Measurements from ENCODE around the gene YTHDF1. TPM values are rescaled to one million over a fixed set of nuclear protein-coding genes. Genes with fewer than 3 reads are reported as not detected.

Gene YTHDF1
- total and polyA plus RNA-seq, 7 experiments from 2014 or later: 27.5 to 52.1 (median 42.0) TPM

GRCh38 chr20:63171991-63172390 lies 43.9 kb downstream of the YTHDF1 start:
- no peak for ATAC-seq
- peaks cover 3 to 10% of the 10 kb centered on the region in 2 donors for H3K27me3 ChIP-seq (ENCODE audit: control insufficient read depth in 2 of 2, insufficient read depth in 2 of 2, low read length in 2 of 2)
- ChIA-PET POLR2A (no interaction called here), CTCF (no interaction called here)
- Mint-ChIP-seq H3K9me3 (peaks cover 0 to 3% (median 0%) of the 10 kb centered on the region in 11 donors), H3K27me3 (peaks cover 17 to 42% (median 38%) of the 10 kb centered on the region in 5 donors), H3K4me1 (peaks cover 0 to 16% (median 4%) of the 10 kb centered on the region in 7 donors), H3K27ac (no peak overlapping the region), H3K36me3 (no peaks in the 10 kb centered on the region), H3K4me3 (peak overlapping the region in 1 of 10 donors; percentile 61)
- H3K9me3 ChIP-seq (ENCODE audit: control insufficient read depth in 2 of 3, low read length in 3 of 3): no peaks in the 10 kb centered on the region
- no peaks in the 10 kb centered on the region for H3K4me1 ChIP-seq (ENCODE audit: control insufficient read depth in 2 of 2, insufficient read depth in 2 of 2, low read length in 2 of 2)
- H3K4me3 ChIP-seq (ENCODE audit: low read length): no peak overlapping the region
- H3K36me3 ChIP-seq (ENCODE audit: control insufficient read depth in 2 of 3, insufficient read depth in 3 of 3, low read length in 3 of 3): no peaks in the 10 kb centered on the region
- no peak for DNase-seq
- H3K27ac ChIP-seq (ENCODE audit: low read depth, low read length): no peak overlapping the region
- intact Hi-C loops (cut with micrococcal nuclease): no loop called here

- Histone ChIP-seq H3K4me1 (ENCODE audit: control insufficient read depth in 2 of 2, insufficient read depth in 2 of 2, low read length in 2 of 2) (no peaks in the 10 kb centered on the region), H3K9me3 (ENCODE audit: control insufficient read depth in 2 of 3, low read length in 3 of 3) (no peaks in the 10 kb centered on the region), H3K36me3 (ENCODE audit: control insufficient read depth in 2 of 3, insufficient read depth in 3 of 3, low read length in 3 of 3) (no peaks in the 10 kb centered on the region), H3K27ac (ENCODE audit: low read depth, low read length) (no peak overlapping the region), H3K27me3 (ENCODE audit: control insufficient read depth in 2 of 2, insufficient read depth in 2 of 2, low read length in 2 of 2) (peaks cover 0 to 4% of the 10 kb centered on the region in 2 donors), H3K4me3 (ENCODE audit: low read length) (no peak overlapping the region)
- CTCF ChIA-PET: interaction anchor here (0.8 kb wide), 1 partner anchor 11 kb away, joined by 3 read pairs; no protein-coding TSS in a partner anchor
- intact Hi-C loops (cut with micrococcal nuclease): no loop called here
- H3K4me1 Mint-ChIP-seq: peaks cover 0 to 10% (median 0%) of the 10 kb centered on the region in 7 donors
- ATAC-seq (no peak), DNase-seq (no peak)
- no peak overlapping the region for H3K4me3 Mint-ChIP-seq
- H3K9me3 Mint-ChIP-seq: peaks cover 0 to 1% (median 0%) of the 10 kb centered on the region in 11 donors
- H3K27ac Mint-ChIP-seq: no peak overlapping the region
- POLR2A ChIA-PET: no interaction called here
- H3K36me3 Mint-ChIP-seq: peaks cover 0 to 3% (median 0%) of the 10 kb centered on the region in 5 donors
- H3K27me3 Mint-ChIP-seq: peaks cover 11 to 38% (median 25%) of the 10 kb centered on the region in 5 donors
Observed at GRCh38 chr20:63169681-63170080, 46.2 kb downstream of the YTHDF1 start.

- no peak for ATAC-seq
- POLR2A ChIA-PET: no interaction called here
Observed at GRCh38 chr20:63168861-63169260, 47.1 kb downstream of the YTHDF1 start.

GRCh38 chr20:63167918-63168520 lies 47.9 kb downstream of the YTHDF1 start:
- H3K27ac Mint-ChIP-seq: no peak overlapping the region
- peaks cover 0 to 1% (median 0%) of the 10 kb centered on the region in 11 donors for H3K9me3 Mint-ChIP-seq
- peaks cover 0 to 4% of the 10 kb centered on the region in 2 donors for H3K27me3 ChIP-seq (ENCODE audit: control insufficient read depth in 2 of 2, insufficient read depth in 2 of 2, low read length in 2 of 2)
- no peak for ATAC-seq
- no peaks in the 10 kb centered on the region for H3K9me3 ChIP-seq (ENCODE audit: control insufficient read depth in 2 of 3, low read length in 3 of 3)
- H3K4me3 Mint-ChIP-seq: no peak overlapping the region
- POLR2A ChIA-PET: no interaction called here
- peaks cover 11 to 38% (median 16%) of the 10 kb centered on the region in 5 donors for H3K27me3 Mint-ChIP-seq
- CTCF ChIA-PET: no interaction called here
- no peaks in the 10 kb centered on the region for H3K36me3 ChIP-seq (ENCODE audit: control insufficient read depth in 2 of 3, insufficient read depth in 3 of 3, low read length in 3 of 3)
- intact Hi-C loops (cut with micrococcal nuclease): no loop called here
- no peaks in the 10 kb centered on the region for H3K4me1 ChIP-seq (ENCODE audit: control insufficient read depth in 2 of 2, insufficient read depth in 2 of 2, low read length in 2 of 2)
- peaks cover 0 to 10% (median 0%) of the 10 kb centered on the region in 7 donors for H3K4me1 Mint-ChIP-seq
- no peak overlapping the region for H3K27ac ChIP-seq (ENCODE audit: low read depth, low read length)
- H3K4me3 ChIP-seq (ENCODE audit: low read length): no peak overlapping the region
- DNase-seq: no peak
- peaks cover 0 to 3% (median 0%) of the 10 kb centered on the region in 5 donors for H3K36me3 Mint-ChIP-seq

More at GRCh38 chr20:63168861-63169260, 47.1 kb downstream of the YTHDF1 start:
- Histone ChIP-seq H3K4me1 (ENCODE audit: control insufficient read depth in 2 of 2, insufficient read depth in 2 of 2, low read length in 2 of 2) (no peaks in the 10 kb centered on the region), H3K27me3 (ENCODE audit: control insufficient read depth in 2 of 2, insufficient read depth in 2 of 2, low read length in 2 of 2) (peaks cover 0 to 4% of the 10 kb centered on the region in 2 donors), H3K36me3 (ENCODE audit: control insufficient read depth in 2 of 3, insufficient read depth in 3 of 3, low read length in 3 of 3) (no peaks in the 10 kb centered on the region), H3K27ac (ENCODE audit: low read depth, low read length) (no peak overlapping the region), H3K9me3 (ENCODE audit: control insufficient read depth in 2 of 3, low read length in 3 of 3) (no peaks in the 10 kb centered on the region), H3K4me3 (ENCODE audit: low read length) (no peak overlapping the region)
- peaks cover 11 to 38% (median 18%) of the 10 kb centered on the region in 5 donors for H3K27me3 Mint-ChIP-seq
- H3K4me1 Mint-ChIP-seq: peaks cover 0 to 10% (median 0%) of the 10 kb centered on the region in 7 donors
- peaks cover 0 to 3% (median 0%) of the 10 kb centered on the region in 5 donors for H3K36me3 Mint-ChIP-seq
- DNase-seq: no peak
- CTCF ChIA-PET: no interaction called here
- peaks cover 0 to 1% (median 0%) of the 10 kb centered on the region in 11 donors for H3K9me3 Mint-ChIP-seq
- H3K4me3 Mint-ChIP-seq: no peak overlapping the region
- intact Hi-C loops (cut with micrococcal nuclease): no loop called here
- no peak overlapping the region for H3K27ac Mint-ChIP-seq

GRCh38 chr20:63167026-63167917 lies 48.7 kb downstream of the YTHDF1 start:
- Mint-ChIP-seq H3K4me3 (no peak overlapping the region), H3K9me3 (peaks cover 0 to 1% (median 0%) of the 10 kb centered on the region in 11 donors), H3K36me3 (peaks cover 0 to 3% (median 0%) of the 10 kb centered on the region in 5 donors), H3K27me3 (peaks cover 9 to 33% (median 14%) of the 10 kb centered on the region in 5 donors), H3K4me1 (peaks cover 0 to 9% (median 4%) of the 10 kb centered on the region in 7 donors), H3K27ac (no peak overlapping the region)
- POLR2A ChIA-PET: no interaction called here
- no peaks in the 10 kb centered on the region for H3K9me3 ChIP-seq (ENCODE audit: control insufficient read depth in 2 of 3, low read length in 3 of 3)
- H3K4me3 ChIP-seq (ENCODE audit: low read length): no peak overlapping the region
- DNase-seq: no peak
- H3K27ac ChIP-seq (ENCODE audit: low read depth, low read length): no peak overlapping the region
- peaks cover 0 to 4% of the 10 kb centered on the region in 2 donors for H3K27me3 ChIP-seq (ENCODE audit: control insufficient read depth in 2 of 2, insufficient read depth in 2 of 2, low read length in 2 of 2)
- CTCF ChIA-PET: no interaction called here
- no peaks in the 10 kb centered on the region for H3K4me1 ChIP-seq (ENCODE audit: control insufficient read depth in 2 of 2, insufficient read depth in 2 of 2, low read length in 2 of 2)
- ATAC-seq: no peak
- no peaks in the 10 kb centered on the region for H3K36me3 ChIP-seq (ENCODE audit: control insufficient read depth in 2 of 3, insufficient read depth in 3 of 3, low read length in 3 of 3)
- intact Hi-C loops (cut with micrococcal nuclease): no loop called here

- Mint-ChIP-seq H3K4me1 (peaks cover 0 to 4% (median 3%) of the 10 kb centered on the region in 7 donors), H3K27me3 (peaks cover 3 to 25% (median 5%) of the 10 kb centered on the region in 5 donors), H3K36me3 (peaks cover 0 to 3% (median 0%) of the 10 kb centered on the region in 5 donors), H3K4me3 (no peak overlapping the region), H3K27ac (peak overlapping the region in 2 of 9 donors; percentile 37 to 70), H3K9me3 (no peaks in the 10 kb centered on the region)
- Histone ChIP-seq H3K9me3 (ENCODE audit: control insufficient read depth in 2 of 3, low read length in 3 of 3) (no peaks in the 10 kb centered on the region), H3K36me3 (ENCODE audit: control insufficient read depth in 2 of 3, insufficient read depth in 3 of 3, low read length in 3 of 3) (no peaks in the 10 kb centered on the region), H3K4me1 (ENCODE audit: control insufficient read depth in 2 of 2, insufficient read depth in 2 of 2, low read length in 2 of 2) (no peaks in the 10 kb centered on the region), H3K27me3 (ENCODE audit: control insufficient read depth in 2 of 2, insufficient read depth in 2 of 2, low read length in 2 of 2) (no peaks in the 10 kb centered on the region), H3K4me3 (ENCODE audit: low read length) (no peak overlapping the region), H3K27ac (ENCODE audit: low read depth, low read length) (no peak overlapping the region)
- ATAC-seq (no peak), DNase-seq (no peak)
- intact Hi-C loops (cut with micrococcal nuclease): no loop called here
- ChIA-PET CTCF (no interaction called here), POLR2A (no interaction called here)
Observed at GRCh38 chr20:63166193-63167020, 49.5 kb downstream of the YTHDF1 start.
